IPS-11a (cell line): Measurements from ENCODE around the gene GRIK2.

ENCODE experiments used
- H3K4me3 ChIP-seq: one replicate; pipeline ENCODE4 v1.5.1; 2013; ENCODE audit warnings: low read depth, low read length, control low read depth

GRIK2 gene

GRCh38 chr6:101853231-101854085 lies 459.9 kb downstream of the GRIK2 start:
- no peak overlapping the region for H3K4me3 ChIP-seq

GRCh38 chr6:101876431-101876830 lies 482.9 kb downstream of the GRIK2 start:
- H3K4me3 ChIP-seq = no peak overlapping the region

GRCh38 chr6:101878554-101879276 lies 485.2 kb downstream of the GRIK2 start:
- no peak overlapping the region for H3K4me3 ChIP-seq

- H3K4me3 ChIP-seq = no peak overlapping the region
Measured at GRCh38 chr6:101879782-101880181, 486.3 kb downstream of the GRIK2 start.

- H3K4me3 ChIP-seq = no peak overlapping the region
Measured at GRCh38 chr6:101883505-101883904, 490.0 kb downstream of the GRIK2 start.

GRCh38 chr6:101887532-101887931 lies 494.0 kb downstream of the GRIK2 start:
- H3K4me3 ChIP-seq = no peak overlapping the region

- H3K4me3 ChIP-seq = no peak overlapping the region
Measured at GRCh38 chr6:101907356-101908217, 514.1 kb downstream of the GRIK2 start.

- no peak overlapping the region for H3K4me3 ChIP-seq
Measured at GRCh38 chr6:101909366-101909765, 515.9 kb downstream of the GRIK2 start.

GRCh38 chr6:101912311-101912710 lies 518.8 kb downstream of the GRIK2 start:
- H3K4me3 ChIP-seq = no peak overlapping the region

- no peak overlapping the region for H3K4me3 ChIP-seq
Measured at GRCh38 chr6:101918471-101918870, 525.0 kb downstream of the GRIK2 start.

GRCh38 chr6:101921829-101922450 lies 528.4 kb downstream of the GRIK2 start:
- no peak overlapping the region for H3K4me3 ChIP-seq

GRCh38 chr6:101926149-101926925 lies 532.8 kb downstream of the GRIK2 start:
- no peak overlapping the region for H3K4me3 ChIP-seq

- H3K4me3 ChIP-seq = no peak overlapping the region
Measured at GRCh38 chr6:101931766-101932165, 538.3 kb downstream of the GRIK2 start.

- no peak overlapping the region for H3K4me3 ChIP-seq
Measured at GRCh38 chr6:101932704-101933103, 539.2 kb downstream of the GRIK2 start.

- H3K4me3 ChIP-seq = no peak overlapping the region
Measured at GRCh38 chr6:101935732-101936131, 542.2 kb downstream of the GRIK2 start.

GRCh38 chr6:101936516-101936915 lies 543.0 kb downstream of the GRIK2 start:
- no peak overlapping the region for H3K4me3 ChIP-seq

GRCh38 chr6:101937108-101937507 lies 543.6 kb downstream of the GRIK2 start:
- no peak overlapping the region for H3K4me3 ChIP-seq

- no peak overlapping the region for H3K4me3 ChIP-seq
Measured at GRCh38 chr6:101940391-101940790, 546.9 kb downstream of the GRIK2 start.

GRCh38 chr6:101956961-101957360 lies 563.5 kb downstream of the GRIK2 start:
- H3K4me3 ChIP-seq = no peak overlapping the region

GRCh38 chr6:101961357-101961756 lies 567.8 kb downstream of the GRIK2 start:
- H3K4me3 ChIP-seq = no peak overlapping the region
